Measurements from ENCODE around the gene FEZ2. TPM values are rescaled to one million over a fixed set of nuclear protein-coding genes. Genes with fewer than 3 reads are reported as not detected.

Gene FEZ2
- polyA plus RNA-seq, 2 of the 4 experiments (the other 2 are of a cell fraction) = 52.5 to 124 TPM

GRCh38 chr2:36507408-36507812, 90.6 kb downstream of the FEZ2 start:
- no peaks in the 10 kb centered on the region for H3K9me3 ChIP-seq
- peak; percentile 67 for FAIRE-seq
- H3K4me1 ChIP-seq = peaks cover 58% of the 10 kb centered on the region
- H3K4me3 ChIP-seq = no peak overlapping the region
- DNase-seq (ENCODE audit: low read depth in 1 of 2, low spot score in 1 of 2) = peak; percentile 60 to 72
- ChIA-PET CTCF (interaction anchor here (1.0 to 2.5 kb wide), 26 partner anchors 8 to 197 kb away, joined by 3 to 22 read pairs (median 4); no protein-coding TSS in a partner anchor), POLR2A (interaction anchor here (0.5 kb wide), 1 partner anchor 350 kb away, joined by 3 read pairs; no protein-coding TSS in a partner anchor)
- no peak for TF ChIP-seq NFE2L2 (conservative IDR thresholded peaks at IDR 0.05; ENCODE audit: low read length)
- no peak for TF ChIP-seq FOSL2 (IDR thresholded peaks at IDR 0.05)
- no peak for TF ChIP-seq FOSL2 (CRISPR knock-in tag; IDR thresholded peaks at IDR 0.05)
- 0 out of 5 replicates have a peak, but pooled peaks of 1 of the 2 experiments have one; percentile 32 for TF ChIP-seq JUN (IDR thresholded peaks at IDR 0.05)
- peak; percentile 92 to 97 for TF ChIP-seq RAD21 (conservative IDR thresholded peaks at IDR 0.05 in 1 of 2, IDR thresholded peaks at IDR 0.05 in 1 of 2)
- TF ChIP-seq, protein P1, sequence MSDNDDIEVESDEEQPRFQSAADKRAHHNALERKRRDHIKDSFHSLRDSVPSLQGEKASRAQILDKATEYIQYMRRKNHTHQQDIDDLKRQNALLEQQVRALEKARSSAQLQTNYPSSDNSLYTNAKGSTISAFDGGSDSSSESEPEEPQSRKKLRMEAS (IDR thresholded peaks at IDR 0.05) = 0 out of 2 replicates have a peak, but pooled peaks have one; percentile 32
- TF ChIP-seq, protein P2, sequence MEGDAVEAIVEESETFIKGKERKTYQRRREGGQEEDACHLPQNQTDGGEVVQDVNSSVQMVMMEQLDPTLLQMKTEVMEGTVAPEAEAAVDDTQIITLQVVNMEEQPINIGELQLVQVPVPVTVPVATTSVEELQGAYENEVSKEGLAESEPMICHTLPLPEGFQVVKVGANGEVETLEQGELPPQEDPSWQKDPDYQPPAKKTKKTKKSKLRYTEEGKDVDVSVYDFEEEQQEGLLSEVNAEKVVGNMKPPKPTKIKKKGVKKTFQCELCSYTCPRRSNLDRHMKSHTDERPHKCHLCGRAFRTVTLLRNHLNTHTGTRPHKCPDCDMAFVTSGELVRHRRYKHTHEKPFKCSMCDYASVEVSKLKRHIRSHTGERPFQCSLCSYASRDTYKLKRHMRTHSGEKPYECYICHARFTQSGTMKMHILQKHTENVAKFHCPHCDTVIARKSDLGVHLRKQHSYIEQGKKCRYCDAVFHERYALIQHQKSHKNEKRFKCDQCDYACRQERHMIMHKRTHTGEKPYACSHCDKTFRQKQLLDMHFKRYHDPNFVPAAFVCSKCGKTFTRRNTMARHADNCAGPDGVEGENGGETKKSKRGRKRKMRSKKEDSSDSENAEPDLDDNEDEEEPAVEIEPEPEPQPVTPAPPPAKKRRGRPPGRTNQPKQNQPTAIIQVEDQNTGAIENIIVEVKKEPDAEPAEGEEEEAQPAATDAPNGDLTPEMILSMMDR (IDR thresholded peaks at IDR 0.05) = peak; percentile 87
- TF ChIP-seq SMC3 (IDR thresholded peaks at IDR 0.05) = peak; percentile 88
- ATAC-seq = peak; percentile 92 to 94
- no peak overlapping the region for H3K4me2 ChIP-seq
- H3K27ac ChIP-seq = peak overlapping the region; percentile 25 to 31; a peak in 3 of 6 replicates

Other genes starting within 250 kb of the FEZ2 start
- 208 and 275 TPM in 2 replicates for gene CRIM1, start 242.4 kb downstream of the FEZ2 start, polyA plus RNA-seq (2011; rRNA removed)
- gene CRIM1, start 242.4 kb downstream of the FEZ2 start, polyA plus RNA-seq (2017; fragmentation: RNase III; extraction: RNeasy Plus Mini Kit Qiagen cat#74134 plus additional on column Dnase treatment) = 127 to 135 TPM (median 130 TPM) in 3 replicates
- not detected in 2 replicates for gene VIT, start 98.5 kb upstream of the FEZ2 start, polyA plus RNA-seq (2011; rRNA removed)
- not detected in 3 replicates for gene VIT, start 98.5 kb upstream of the FEZ2 start, polyA plus RNA-seq (2017; fragmentation: RNase III; extraction: RNeasy Plus Mini Kit Qiagen cat#74134 plus additional on column Dnase treatment)

Data from A549 (cell line).